Measurements from ENCODE around the gene FNIP1.

FNIP1 gene

DNA sequence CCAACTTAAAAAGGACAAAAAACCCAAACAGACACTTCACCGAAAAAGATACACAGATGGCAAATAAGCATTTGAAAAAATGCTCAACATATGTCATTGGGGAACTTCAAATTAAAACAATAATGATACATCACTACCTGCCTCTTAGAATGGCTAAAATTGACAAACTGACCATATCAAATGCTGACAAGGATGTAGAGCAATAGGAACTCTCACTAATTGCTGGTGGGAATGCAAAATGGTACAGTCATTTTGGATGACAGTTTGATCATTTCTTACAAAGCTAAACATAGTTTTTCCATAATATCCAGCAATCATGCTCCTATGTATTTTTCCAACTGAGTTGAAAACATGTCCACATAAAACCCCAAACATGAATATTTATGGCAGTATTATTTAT lies 102.9 kb downstream of the FNIP1 start:
- Histone ChIP-seq H3K27ac (ENCODE audit: low read length) (no peak overlapping the region), H3K79me2 (ENCODE audit: insufficient read depth, low read length) (no peaks in the 10 kb centered on the region), H3K36me3 (ENCODE audit: insufficient read depth, low read length) (peaks cover 55% of the 10 kb centered on the region), H3K4me3 (ENCODE audit: low read depth in 1 of 2, low read length in 2 of 2) (no peak overlapping the region), H3K9ac (ENCODE audit: low read depth, low read length) (no peak overlapping the region), H3K4me1 (ENCODE audit: insufficient read depth, low read length) (no peaks in the 10 kb centered on the region), H3K9me3 (ENCODE audit: insufficient read depth, low read length, severe bottlenecking) (no peaks in the 10 kb centered on the region), H3K27me3 (ENCODE audit: insufficient read depth, low read length, poor library complexity) (no peaks in the 10 kb centered on the region), H4K20me1 (ENCODE audit: insufficient read depth, low read length) (no peaks in the 10 kb centered on the region), H3K4me2 (ENCODE audit: insufficient read depth, low read length) (no peak overlapping the region), H2AFZ (ENCODE audit: low read depth, low read length) (no peak overlapping the region)
- DNase-seq (no peak), ATAC-seq (ENCODE audit: insufficient read depth, low read depth) (no peak)
- TF ChIP-seq, protein P1, sequence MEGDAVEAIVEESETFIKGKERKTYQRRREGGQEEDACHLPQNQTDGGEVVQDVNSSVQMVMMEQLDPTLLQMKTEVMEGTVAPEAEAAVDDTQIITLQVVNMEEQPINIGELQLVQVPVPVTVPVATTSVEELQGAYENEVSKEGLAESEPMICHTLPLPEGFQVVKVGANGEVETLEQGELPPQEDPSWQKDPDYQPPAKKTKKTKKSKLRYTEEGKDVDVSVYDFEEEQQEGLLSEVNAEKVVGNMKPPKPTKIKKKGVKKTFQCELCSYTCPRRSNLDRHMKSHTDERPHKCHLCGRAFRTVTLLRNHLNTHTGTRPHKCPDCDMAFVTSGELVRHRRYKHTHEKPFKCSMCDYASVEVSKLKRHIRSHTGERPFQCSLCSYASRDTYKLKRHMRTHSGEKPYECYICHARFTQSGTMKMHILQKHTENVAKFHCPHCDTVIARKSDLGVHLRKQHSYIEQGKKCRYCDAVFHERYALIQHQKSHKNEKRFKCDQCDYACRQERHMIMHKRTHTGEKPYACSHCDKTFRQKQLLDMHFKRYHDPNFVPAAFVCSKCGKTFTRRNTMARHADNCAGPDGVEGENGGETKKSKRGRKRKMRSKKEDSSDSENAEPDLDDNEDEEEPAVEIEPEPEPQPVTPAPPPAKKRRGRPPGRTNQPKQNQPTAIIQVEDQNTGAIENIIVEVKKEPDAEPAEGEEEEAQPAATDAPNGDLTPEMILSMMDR (IDR thresholded peaks at IDR 0.05; ENCODE audit: borderline replicate concordance, extremely low read depth, low read length, poor library complexity, severe bottlenecking) = no peak
- TF ChIP-seq EZH2 (IDR thresholded peaks at IDR 0.05; ENCODE audit: borderline replicate concordance, low read depth, low read length, severe bottlenecking) = no peak

DNA sequence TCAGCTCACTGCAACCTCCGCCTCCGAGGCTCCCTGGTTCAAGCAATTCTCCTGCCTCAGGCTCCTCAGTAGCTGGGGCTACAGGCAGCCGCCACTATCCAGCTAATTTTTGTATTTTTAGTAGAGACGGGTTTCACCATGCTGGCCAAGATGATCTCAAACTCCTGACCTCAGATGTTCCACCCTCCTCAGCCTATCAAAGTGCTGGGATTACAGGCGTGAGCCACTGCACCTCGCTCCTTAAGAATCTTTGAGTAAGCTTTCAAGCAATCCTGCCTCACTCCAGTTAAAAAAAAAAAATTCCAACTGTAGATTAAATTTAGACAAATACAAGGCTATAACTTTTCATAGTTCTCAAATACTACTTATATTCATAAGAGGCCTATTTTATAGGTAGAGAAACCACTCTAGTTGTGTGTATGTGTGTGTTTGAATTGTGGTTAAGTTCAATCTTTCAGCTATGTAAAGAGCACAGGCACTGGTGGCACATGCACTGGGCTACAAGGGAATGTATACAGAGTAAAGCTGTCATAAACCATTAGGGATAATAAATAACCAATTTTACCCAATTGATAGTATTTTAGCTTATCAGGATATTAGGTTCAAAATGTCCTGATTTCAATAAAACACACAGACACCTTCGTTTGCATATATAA lies 111.2 kb downstream of the FNIP1 start:
- Histone ChIP-seq H3K27ac (ENCODE audit: low read length) (no peak overlapping the region), H4K20me1 (ENCODE audit: insufficient read depth, low read length) (no peaks in the 10 kb centered on the region)
- DNase-seq = no peak

DNA sequence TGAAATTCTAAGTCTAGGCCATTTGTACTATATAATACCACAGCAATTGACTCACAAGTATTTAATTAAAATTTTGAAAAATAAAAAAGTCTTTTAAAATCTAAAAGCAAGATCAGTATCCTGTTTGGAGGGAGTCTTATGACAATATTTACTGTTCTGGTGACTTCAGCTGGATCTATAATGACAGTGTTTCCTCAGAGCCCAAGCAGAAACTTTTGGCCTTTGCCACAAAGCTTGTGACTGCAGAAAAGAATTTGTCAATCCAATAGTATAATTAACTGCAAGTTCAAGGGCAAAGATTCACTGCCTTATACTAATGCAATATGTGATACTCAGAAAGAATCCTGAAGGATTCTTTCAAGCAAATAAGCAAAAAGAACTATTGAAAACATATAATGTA lies 112.2 kb downstream of the FNIP1 start:
- no peak overlapping the region for H2AFZ ChIP-seq (ENCODE audit: low read depth, low read length)
- H3K79me2 ChIP-seq (ENCODE audit: insufficient read depth, low read length) = no peaks in the 10 kb centered on the region
- DNase-seq (no peak), ATAC-seq (ENCODE audit: insufficient read depth, low read depth) (no peak)
- H3K4me2 ChIP-seq (ENCODE audit: insufficient read depth, low read length) = no peak overlapping the region
- no peaks in the 10 kb centered on the region for H4K20me1 ChIP-seq (ENCODE audit: insufficient read depth, low read length)
- no peak overlapping the region for H3K27ac ChIP-seq (ENCODE audit: low read length)
- H3K4me3 ChIP-seq (ENCODE audit: low read depth in 1 of 2, low read length in 2 of 2) = no peak overlapping the region
- TF ChIP-seq, protein P1 (IDR thresholded peaks at IDR 0.05; ENCODE audit: borderline replicate concordance, extremely low read depth, low read length, poor library complexity, severe bottlenecking) = no peak
- TF ChIP-seq EZH2 (IDR thresholded peaks at IDR 0.05; ENCODE audit: borderline replicate concordance, low read depth, low read length, severe bottlenecking) = no peak
- no peak overlapping the region for H3K9ac ChIP-seq (ENCODE audit: low read depth, low read length)
- peaks cover 27% of the 10 kb centered on the region for H3K36me3 ChIP-seq (ENCODE audit: insufficient read depth, low read length)
- no peaks in the 10 kb centered on the region for H3K27me3 ChIP-seq (ENCODE audit: insufficient read depth, low read length, poor library complexity)
- no peaks in the 10 kb centered on the region for H3K9me3 ChIP-seq (ENCODE audit: insufficient read depth, low read length, severe bottlenecking)
- no peaks in the 10 kb centered on the region for H3K4me1 ChIP-seq (ENCODE audit: insufficient read depth, low read length)

More for the DNA sequence above, 111.2 kb downstream of the FNIP1 start:
- H2AFZ ChIP-seq (ENCODE audit: low read depth, low read length) = no peak overlapping the region
- no peak overlapping the region for H3K4me2 ChIP-seq (ENCODE audit: insufficient read depth, low read length)
- H3K9ac ChIP-seq (ENCODE audit: low read depth, low read length) = no peak overlapping the region
- ATAC-seq (ENCODE audit: insufficient read depth, low read depth) = no peak
- H3K79me2 ChIP-seq (ENCODE audit: insufficient read depth, low read length) = no peaks in the 10 kb centered on the region
- H3K36me3 ChIP-seq (ENCODE audit: insufficient read depth, low read length) = peaks cover 28% of the 10 kb centered on the region
- no peak overlapping the region for H3K4me3 ChIP-seq (ENCODE audit: low read depth in 1 of 2, low read length in 2 of 2)
- H3K4me1 ChIP-seq (ENCODE audit: insufficient read depth, low read length) = no peaks in the 10 kb centered on the region
- H3K9me3 ChIP-seq (ENCODE audit: insufficient read depth, low read length, severe bottlenecking) = no peaks in the 10 kb centered on the region
- TF ChIP-seq EZH2 (IDR thresholded peaks at IDR 0.05; ENCODE audit: borderline replicate concordance, low read depth, low read length, severe bottlenecking) = no peak
- TF ChIP-seq, protein P1 (IDR thresholded peaks at IDR 0.05; ENCODE audit: borderline replicate concordance, extremely low read depth, low read length, poor library complexity, severe bottlenecking) = no peak
- H3K27me3 ChIP-seq (ENCODE audit: insufficient read depth, low read length, poor library complexity) = no peaks in the 10 kb centered on the region

Data from DND-41 (cell line).